ENCODE measurements around the gene SGPP2. TPM values are rescaled to one million over a fixed set of nuclear protein-coding genes. Genes with fewer than 3 reads are reported as not detected.

The SGPP2 gene
- total RNA-seq, 1 donor from 2014 or later: not detected

GRCh38 chr2:222477962-222478608 is 53.7 kb downstream of the SGPP2 start:
- H3K4me3 Mint-ChIP-seq: no peak overlapping the region
- TF ChIP-seq, protein P1, sequence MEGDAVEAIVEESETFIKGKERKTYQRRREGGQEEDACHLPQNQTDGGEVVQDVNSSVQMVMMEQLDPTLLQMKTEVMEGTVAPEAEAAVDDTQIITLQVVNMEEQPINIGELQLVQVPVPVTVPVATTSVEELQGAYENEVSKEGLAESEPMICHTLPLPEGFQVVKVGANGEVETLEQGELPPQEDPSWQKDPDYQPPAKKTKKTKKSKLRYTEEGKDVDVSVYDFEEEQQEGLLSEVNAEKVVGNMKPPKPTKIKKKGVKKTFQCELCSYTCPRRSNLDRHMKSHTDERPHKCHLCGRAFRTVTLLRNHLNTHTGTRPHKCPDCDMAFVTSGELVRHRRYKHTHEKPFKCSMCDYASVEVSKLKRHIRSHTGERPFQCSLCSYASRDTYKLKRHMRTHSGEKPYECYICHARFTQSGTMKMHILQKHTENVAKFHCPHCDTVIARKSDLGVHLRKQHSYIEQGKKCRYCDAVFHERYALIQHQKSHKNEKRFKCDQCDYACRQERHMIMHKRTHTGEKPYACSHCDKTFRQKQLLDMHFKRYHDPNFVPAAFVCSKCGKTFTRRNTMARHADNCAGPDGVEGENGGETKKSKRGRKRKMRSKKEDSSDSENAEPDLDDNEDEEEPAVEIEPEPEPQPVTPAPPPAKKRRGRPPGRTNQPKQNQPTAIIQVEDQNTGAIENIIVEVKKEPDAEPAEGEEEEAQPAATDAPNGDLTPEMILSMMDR (conservative IDR thresholded peaks at IDR 0.05): no peak
- H3K4me1 Mint-ChIP-seq: peaks cover 6% of the 10 kb centered on the region
- no peak for DNase-seq (ENCODE audit: low read depth, low spot score)
- H3K9me3 Mint-ChIP-seq: peaks cover 7% of the 10 kb centered on the region
- peaks cover 13% of the 10 kb centered on the region for H3K27me3 Mint-ChIP-seq (ENCODE audit: low read depth)
- H3K27ac Mint-ChIP-seq (ENCODE audit: unreplicated experiment): no peak overlapping the region
- H3K36me3 Mint-ChIP-seq (ENCODE audit: low read depth): no peaks in the 10 kb centered on the region

DNA sequence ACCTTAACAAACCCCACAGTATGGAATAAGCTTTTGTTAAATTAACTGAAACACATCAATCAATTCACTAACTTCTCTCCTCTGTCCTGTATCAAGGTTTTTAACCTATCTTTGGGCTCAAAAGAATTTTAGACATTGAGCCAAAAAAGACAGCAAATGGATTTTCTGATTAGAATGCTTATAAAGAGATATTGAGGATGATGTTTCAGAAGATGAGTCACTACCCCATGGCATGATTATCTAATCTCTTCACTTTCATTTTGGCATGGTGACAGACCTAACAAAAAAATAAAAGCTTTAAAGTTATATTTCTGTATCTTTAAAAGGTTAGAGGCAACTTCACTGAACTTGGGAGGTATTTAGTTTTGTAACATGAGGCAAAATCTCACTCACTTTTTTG is 55.5 kb downstream of the SGPP2 start:
- TF ChIP-seq, protein P1 (conservative IDR thresholded peaks at IDR 0.05): no peak
- Mint-ChIP-seq H3K4me3 (no peak overlapping the region), H3K36me3 (ENCODE audit: low read depth) (no peaks in the 10 kb centered on the region), H3K9me3 (peaks cover 3% of the 10 kb centered on the region), H3K27me3 (ENCODE audit: low read depth) (peaks cover 15% of the 10 kb centered on the region), H3K27ac (ENCODE audit: unreplicated experiment) (no peak overlapping the region), H3K4me1 (peaks cover 16% of the 10 kb centered on the region)
- DNase-seq (ENCODE audit: low read depth, low spot score): no peak

GRCh38 chr2:222480497-222480896 is 56.2 kb downstream of the SGPP2 start:
- no peaks in the 10 kb centered on the region for H3K36me3 Mint-ChIP-seq (ENCODE audit: low read depth)

GRCh38 chr2:222481941-222482340 is 57.6 kb downstream of the SGPP2 start:
- Mint-ChIP-seq H3K4me3 (no peak overlapping the region), H3K9me3 (no peaks in the 10 kb centered on the region), H3K27me3 (ENCODE audit: low read depth) (peaks cover 15% of the 10 kb centered on the region), H3K27ac (ENCODE audit: unreplicated experiment) (no peak overlapping the region), H3K36me3 (ENCODE audit: low read depth) (no peaks in the 10 kb centered on the region), H3K4me1 (peaks cover 27% of the 10 kb centered on the region)
- TF ChIP-seq, protein P1 (conservative IDR thresholded peaks at IDR 0.05): no peak
- DNase-seq (ENCODE audit: low read depth, low spot score): no peak

More at GRCh38 chr2:222480497-222480896, 56.2 kb downstream of the SGPP2 start:
- Mint-ChIP-seq H3K4me1 (peaks cover 22% of the 10 kb centered on the region), H3K27me3 (ENCODE audit: low read depth) (peaks cover 15% of the 10 kb centered on the region), H3K4me3 (no peak overlapping the region), H3K27ac (ENCODE audit: unreplicated experiment) (no peak overlapping the region), H3K9me3 (peaks cover 3% of the 10 kb centered on the region)
- DNase-seq (ENCODE audit: low read depth, low spot score): no peak
- TF ChIP-seq, protein P1 (conservative IDR thresholded peaks at IDR 0.05): no peak

DNA sequence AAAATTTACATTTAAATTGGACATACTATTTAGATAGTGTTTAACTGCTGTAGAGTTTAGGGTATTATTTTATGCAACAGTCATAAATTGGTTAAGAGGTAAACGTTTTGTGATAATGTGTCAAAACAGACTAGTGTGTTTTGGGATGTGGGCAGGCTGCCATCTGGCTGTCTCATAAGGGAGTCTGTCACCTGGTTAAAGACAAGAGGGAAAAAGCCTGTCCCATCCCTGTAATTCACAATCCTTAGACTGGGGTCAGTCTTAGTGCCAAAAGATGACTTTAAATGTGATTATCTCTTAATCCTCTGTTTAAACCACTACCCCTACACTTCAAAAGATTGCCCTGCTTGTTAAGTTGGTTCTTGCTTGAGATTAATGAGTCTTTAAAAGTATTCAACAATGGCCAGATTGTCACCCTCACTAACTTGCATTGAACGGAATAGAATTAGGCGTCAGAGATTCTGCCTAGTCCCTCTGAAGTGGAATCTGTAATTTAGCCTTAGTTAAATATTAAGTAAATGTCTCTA is 59.2 kb downstream of the SGPP2 start:
- TF ChIP-seq, protein P1 (conservative IDR thresholded peaks at IDR 0.05): no peak
- no peaks in the 10 kb centered on the region for H3K9me3 Mint-ChIP-seq
- no peak for DNase-seq (ENCODE audit: low read depth, low spot score)
- no peaks in the 10 kb centered on the region for H3K36me3 Mint-ChIP-seq (ENCODE audit: low read depth)
- no peak overlapping the region for H3K4me3 Mint-ChIP-seq
- peaks cover 21% of the 10 kb centered on the region for H3K4me1 Mint-ChIP-seq
- H3K27me3 Mint-ChIP-seq (ENCODE audit: low read depth): peaks cover 15% of the 10 kb centered on the region
- no peak overlapping the region for H3K27ac Mint-ChIP-seq (ENCODE audit: unreplicated experiment)
